ENCODE data around the gene ZNF32.
A peak's percentile ranks its signal among the peaks of the same experiment; 100 is the strongest.

- TF ChIP-seq CTCF (IDR thresholded peaks at IDR 0.05; ENCODE audit: poor library complexity, severe bottlenecking) (peak; percentile 8), SMC3 (conservative IDR thresholded peaks at IDR 0.05; ENCODE audit: poor library complexity) (no peak), REST (IDR thresholded peaks at IDR 0.05; ENCODE audit: borderline replicate concordance) (peak; percentile 49), RAD21 (conservative IDR thresholded peaks at IDR 0.05) (no peak), POLR2AphosphoS5 (IDR thresholded peaks at IDR 0.05) (peak; percentile 52), EZH2 (IDR thresholded peaks at IDR 0.05; ENCODE audit: borderline replicate concordance, insufficient read depth, low read length, poor library complexity, severe bottlenecking) (no peak), EP300 (conservative IDR thresholded peaks at IDR 0.05; ENCODE audit: poor library complexity, severe bottlenecking) (no peak)
These were observed at the start of gene ZNF32 for GRCh38 chr10:43648398-43649184.

All from neural cell (in vitro differentiated cells).